A549 (cell line): ENCODE results near the gene RINL. TPM values are rescaled to one million over a fixed set of nuclear protein-coding genes. Genes with fewer than 3 reads are reported as not detected.
A peak's percentile ranks its signal among the peaks of the same experiment; 100 is the strongest.

ENCODE experiments used
- ATAC-seq, 2 experiments: fragments of 200-7000 bp in 1 of 2; fragments of >200 bp in 1 of 2; cut with Nextera tagmentation in 1 of 2; cut with Tn5 transposase in 1 of 2; 3 replicates each; pipeline versions ENCODE4 v1.8.0 to v1.9.1; 2018 to 2020; ENCODE audit warnings: mild to moderate bottlenecking in 1 of 2, moderate library complexity in 1 of 2
- CTCF ChIA-PET: fragments of 300-600 bp; sonication (Branson Sonifier 250); formaldehyde crosslinking; extraction: SDS; loops from one replicate; lab custom pipeline; 2021; ENCODE audit warnings: antibody characterized with exemption, inconsistent platforms; lab: Yijun Ruan, JAX
- POLR2A ChIA-PET: fragments of 350-600 bp; formaldehyde crosslinking; extraction: SDS; loops from one replicate; lab custom pipeline; 2021; ENCODE audit warnings: antibody characterized with exemption, inconsistent platforms; lab: Yijun Ruan, JAX
- DNase-seq, 2 experiments: peaks; one replicate each; pipeline versions ENCODE4 v3.0.0 to v3.0.0-alpha.2; 2011 to 2016; ENCODE audit warnings: low read depth in 1 of 2, low spot score in 1 of 2
- FAIRE-seq: peaks from 2 replicates; lab custom pipeline; 2011; peaks lifted over from hg19 to GRCh38; lab: Jason Lieb, UNC
- H3K27ac ChIP-seq, 2 experiments: fragments of >200 bp; sonication (Bioruptor Twin); formaldehyde crosslinking; 3 replicates each; pipeline ENCODE4 v1.5.1; 2016 to 2017
- H3K4me1 ChIP-seq: fragments of >200 bp; sonication (Bioruptor Twin); formaldehyde crosslinking; 3 replicates; pipeline ENCODE4 v1.6.1; 2016
- H3K4me2 ChIP-seq: fragments of >200 bp; sonication (Bioruptor Twin); formaldehyde crosslinking; 3 replicates; pipeline ENCODE4 v1.6.1; 2016
- H3K4me3 ChIP-seq: fragments of >200 bp; sonication (Bioruptor Twin); formaldehyde crosslinking; 3 replicates; pipeline ENCODE4 v1.5.1; 2016
- H3K9me3 ChIP-seq: fragments of >200 bp; sonication (Bioruptor Twin); formaldehyde crosslinking; 3 replicates; pipeline ENCODE4 v1.6.1; 2016
- CBX8 ChIP-seq: fragments of 200-600 bp; sonication (generic); IDR thresholded peaks from 2 replicates; pipeline ENCODE4 v1.6.1; 2016
- CEBPB ChIP-seq, 2 experiments: fragments of >200 bp in 1 of 2; sonication (Bioruptor Twin) in 1 of 2; formaldehyde crosslinking in 1 of 2; IDR thresholded peaks; 2 replicates each; pipeline ENCODE4 v1.6.1; 2012 to 2016
- CHD4 ChIP-seq: fragments of 200-600 bp; sonication (generic); IDR thresholded peaks from 2 replicates; pipeline ENCODE4 v1.6.1; 2016; ENCODE audit warnings: antibody characterized with exemption, mild to moderate bottlenecking, borderline replicate concordance
- EHF ChIP-seq: fragments of 250-450 bp; sonication (Bioruptor Pico); IDR thresholded peaks from 2 replicates; pipeline ENCODE4 v1.5.0; 2020; ENCODE audit warnings: mild to moderate bottlenecking
- EHMT2 ChIP-seq: fragments of 200-600 bp; sonication (generic); IDR thresholded peaks from 2 replicates; pipeline ENCODE4 v1.6.1; 2016; ENCODE audit warnings: antibody characterized with exemption, low read depth, mild to moderate bottlenecking, moderate library complexity
- EP300 ChIP-seq, 2 experiments: fragments of >200 bp; sonication (Bioruptor Twin); formaldehyde crosslinking; IDR thresholded peaks; 2 replicates in 1 of 2; 3 replicates in 1 of 2; pipeline ENCODE4 v1.6.1; 2016 to 2017
- FOSB ChIP-seq: fragments of 250-450 bp; sonication (Bioruptor Pico); IDR thresholded peaks from 2 replicates; pipeline ENCODE4 v1.5.0; 2020; ENCODE audit warnings: mild to moderate bottlenecking, moderate library complexity
- FOSL2 ChIP-seq, 2 experiments: fragments of 450-650 bp in 1 of 2; fragments of >200 bp in 1 of 2; sonication (Bioruptor Twin) in 1 of 2; formaldehyde crosslinking; IDR thresholded peaks; 2 replicates each; pipeline versions ENCODE4 v1.5.0 to v1.6.1; 2016 to 2020; ENCODE audit warnings: mild to moderate bottlenecking in 1 of 2, moderate library complexity in 1 of 2
- FOXS1 ChIP-seq: fragments of 250-450 bp; sonication (Bioruptor Pico); IDR thresholded peaks from 2 replicates; pipeline ENCODE4 v1.5.0; 2020; ENCODE audit warnings: mild to moderate bottlenecking, moderate library complexity
- GATA3 ChIP-seq: IDR thresholded peaks from 2 replicates; pipeline ENCODE4 v1.6.1; 2012; ENCODE audit warnings: borderline replicate concordance
- HEYL ChIP-seq: fragments of 250-450 bp; sonication (Bioruptor Pico); IDR thresholded peaks from 2 replicates; pipeline ENCODE4 v1.8.0; 2021; ENCODE audit warnings: mild to moderate bottlenecking, moderate library complexity
- HOXA7 ChIP-seq: fragments of 250-450 bp; sonication (Bioruptor Pico); IDR thresholded peaks from 2 replicates; pipeline ENCODE4 v1.5.0; 2020; ENCODE audit warnings: mild to moderate bottlenecking, moderate library complexity
- HOXB13 ChIP-seq: fragments of 250-450 bp; sonication (Bioruptor Pico); IDR thresholded peaks from 2 replicates; pipeline ENCODE4 v1.5.0; 2020; ENCODE audit warnings: low read depth, mild to moderate bottlenecking, moderate library complexity
- HOXB5 ChIP-seq: fragments of 250-450 bp; sonication (Bioruptor Pico); IDR thresholded peaks from 2 replicates; pipeline ENCODE4 v1.5.0; 2020; ENCODE audit warnings: mild to moderate bottlenecking, moderate library complexity
- JUN ChIP-seq, 2 experiments: fragments of >200 bp; sonication (Bioruptor Twin); formaldehyde crosslinking; IDR thresholded peaks; 2 replicates in 1 of 2; 3 replicates in 1 of 2; pipeline ENCODE4 v1.6.1; 2016 to 2017
- JUNB ChIP-seq: fragments of >200 bp; sonication (Bioruptor Twin); formaldehyde crosslinking; IDR thresholded peaks from 2 replicates; pipeline ENCODE4 v1.6.1; 2016
- KDM5A ChIP-seq: fragments of 200-600 bp; sonication (generic); IDR thresholded peaks from 2 replicates; pipeline ENCODE4 v1.6.1; 2016; ENCODE audit warnings: antibody characterized with exemption, mild to moderate bottlenecking
- MAFK ChIP-seq: fragments of 450-650 bp; IDR thresholded peaks from 2 replicates; pipeline ENCODE4 v1.6.1; 2014; ENCODE audit not compliant: partially characterized antibody
- MAZ ChIP-seq: fragments of 150-350 bp; IDR thresholded peaks from 2 replicates; pipeline ENCODE4 v1.6.1; 2014; ENCODE audit warnings: antibody characterized with exemption, low read depth, low read length, borderline replicate concordance
- PHF8 ChIP-seq: fragments of 200-600 bp; sonication (generic); IDR thresholded peaks from 2 replicates; pipeline ENCODE4 v1.6.1; 2016; ENCODE audit warnings: low read depth, mild to moderate bottlenecking, antibody characterized with exemption, moderate library complexity, borderline replicate concordance
- POLR2AphosphoS2 ChIP-seq: conservative IDR thresholded peaks from 2 replicates; pipeline ENCODE4 v1.6.1; 2012; ENCODE audit warnings: low read length, improper control_type of control experiment, inconsistent platforms
- RARB ChIP-seq: fragments of 250-450 bp; sonication (Bioruptor Pico); IDR thresholded peaks from 2 replicates; pipeline ENCODE4 v1.8.0; 2021; ENCODE audit warnings: mild to moderate bottlenecking, moderate library complexity
- SMC3 ChIP-seq: fragments of >200 bp; sonication (Bioruptor Twin); formaldehyde crosslinking; IDR thresholded peaks from 3 replicates; pipeline ENCODE4 v1.6.1; 2018; ENCODE audit warnings: inconsistent platforms
- SREBF2 ChIP-seq: fragments of 450-650 bp; IDR thresholded peaks from 2 replicates; pipeline ENCODE4 v1.6.1; 2014; ENCODE audit warnings: mild to moderate bottlenecking, moderate library complexity
- TFCP2L1 ChIP-seq: fragments of 250-450 bp; sonication (Bioruptor Pico); IDR thresholded peaks from 2 replicates; pipeline ENCODE4 v1.5.0; 2021; ENCODE audit warnings: mild to moderate bottlenecking
- TP53 ChIP-seq: fragments of 250-450 bp; sonication (Bioruptor Pico); IDR thresholded peaks from 2 replicates; pipeline ENCODE4 v1.5.0; 2021; ENCODE audit warnings: mild to moderate bottlenecking, moderate library complexity
- ZFP36 ChIP-seq: fragments of 450-650 bp; IDR thresholded peaks from 2 replicates; pipeline ENCODE4 v1.6.1; 2014; ENCODE audit warnings: borderline replicate concordance; ENCODE audit not compliant: partially characterized antibody
- WGBS: methylation state at CpG from one replicate; pipeline ENCODE4 v1.1.6; 2017; ENCODE audit errors: missing lambda C conversion rate; 5-methylcytosine and 5-hydroxymethylcytosine counted together
- polyA plus RNA-seq, 4 experiments: library from polyadenylated mRNA; depleted of rRNA in 3 of 4; stranded (reverse); fragments of >200 nt; fragmentation: RNase III in 1 of 4; extraction: RNeasy Plus Mini Kit Qiagen cat#74134 plus additional on column Dnase treatment in 1 of 4; gene quantifications; 2 replicates in 3 of 4; 3 replicates in 1 of 4; pipeline ENCODE4 v1.2.3, GENCODE V29; 2011 to 2017
- TF ChIP-seq, protein P1 (sequence below): fragments of >200 bp; sonication (Bioruptor Twin); formaldehyde crosslinking; IDR thresholded peaks from 3 replicates; pipeline ENCODE4 v1.6.1; 2016
- TF ChIP-seq, protein P2 (sequence below): IDR thresholded peaks from 2 replicates; pipeline ENCODE4 v1.6.1; 2012; ENCODE audit warnings: low read depth, borderline replicate concordance
- TF ChIP-seq, protein P3 (sequence below): fragments of 250-450 bp; sonication (Bioruptor Pico); IDR thresholded peaks from 2 replicates; pipeline ENCODE4 v1.5.0; 2021; ENCODE audit warnings: mild to moderate bottlenecking, moderate library complexity, borderline replicate concordance
- TF ChIP-seq, protein P4 (sequence below): IDR thresholded peaks from 2 replicates; pipeline ENCODE4 v1.6.1; 2012

Gene RINL
- polyA plus RNA-seq, 2 of the 4 experiments (the other 2 are of a cell fraction), result 2.9 to 6.3 TPM

DNA sequence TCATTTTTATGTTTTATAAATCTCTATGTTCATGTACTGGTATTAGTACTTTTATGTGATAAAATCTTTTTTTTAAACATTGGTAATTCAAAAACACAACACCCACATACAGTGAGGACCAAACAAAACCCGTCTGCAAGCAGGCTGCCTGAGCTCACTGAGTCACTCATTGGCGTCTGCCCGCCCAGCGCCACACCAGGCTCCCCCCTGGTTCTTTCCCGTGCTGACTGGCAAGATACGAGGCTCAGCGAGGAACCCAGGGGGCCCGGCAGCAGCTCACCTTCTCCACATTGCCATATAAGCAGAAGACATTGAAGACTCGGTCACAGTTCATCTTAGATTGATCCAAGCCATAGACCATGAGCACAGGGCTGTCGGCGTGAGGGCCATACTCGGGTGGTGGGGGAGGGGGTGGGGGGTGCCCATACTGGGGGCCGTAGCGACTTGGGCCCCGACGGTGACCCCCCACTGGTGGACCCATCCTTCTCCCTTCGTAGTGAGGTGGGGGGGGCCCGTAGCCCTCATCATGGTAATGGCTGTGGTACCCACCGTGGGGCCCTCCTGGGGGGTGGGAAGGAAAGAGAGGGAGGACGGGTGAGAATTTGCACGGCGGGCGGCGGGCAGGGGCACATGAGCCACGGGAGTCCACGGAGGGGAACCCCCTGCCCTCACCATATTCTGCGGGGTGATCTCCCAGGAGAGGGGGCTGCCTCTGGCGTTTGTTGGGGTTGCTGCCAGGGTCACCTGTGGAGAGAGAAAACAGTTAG is 38.1 kb downstream of the RINL start:
- Histone ChIP-seq H3K9me3 (no peaks in the 10 kb centered on the region), H3K27ac (peak overlapping the region in 1 of 2 experiments; percentile 76; a peak in 3 of 6 replicates), H3K4me2 (peak overlapping the region; percentile 40), H3K4me3 (no peak overlapping the region), H3K4me1 (peaks cover 98% of the 10 kb centered on the region)
- ATAC-seq (no peak), FAIRE-seq (no peak), DNase-seq (no peak)
- ChIA-PET POLR2A (interaction anchor here (0.6 to 6.5 kb wide), 4 partner anchors 8 to 91 kb away, joined by 3 to 62 read pairs (median 12); partner anchors contain the start of genes ECH1, HNRNPL, MRPS12 and SARS2), CTCF (interaction anchor here (0.9 to 3.4 kb wide), 8 partner anchors 8 to 205 kb away, joined by 3 to 21 read pairs (median 6); partner anchors contain the start of genes ECH1, MRPS12 and SARS2)
- WGBS, result 84% methylated on average over 20 of the region's 28 CpGs
- TF ChIP-seq, protein P1, sequence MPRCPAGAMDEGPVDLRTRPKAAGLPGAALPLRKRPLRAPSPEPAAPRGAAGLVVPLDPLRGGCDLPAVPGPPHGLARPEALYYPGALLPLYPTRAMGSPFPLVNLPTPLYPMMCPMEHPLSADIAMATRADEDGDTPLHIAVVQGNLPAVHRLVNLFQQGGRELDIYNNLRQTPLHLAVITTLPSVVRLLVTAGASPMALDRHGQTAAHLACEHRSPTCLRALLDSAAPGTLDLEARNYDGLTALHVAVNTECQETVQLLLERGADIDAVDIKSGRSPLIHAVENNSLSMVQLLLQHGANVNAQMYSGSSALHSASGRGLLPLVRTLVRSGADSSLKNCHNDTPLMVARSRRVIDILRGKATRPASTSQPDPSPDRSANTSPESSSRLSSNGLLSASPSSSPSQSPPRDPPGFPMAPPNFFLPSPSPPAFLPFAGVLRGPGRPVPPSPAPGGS, result 0 out of 3 replicates have a peak, but pooled peaks have one; percentile 18
- TF ChIP-seq MAZ (0 out of 2 replicates have a peak, but pooled peaks have one; percentile 7), MAFK (no peak), CHD4 (no peak), POLR2AphosphoS2 (0 out of 2 replicates have a peak, but pooled peaks have one; percentile 52), GATA3 (no peak), FOSL2 (IDR thresholded peaks at IDR 0.05) (no peak), FOSL2 (CRISPR knock-in tag; IDR thresholded peaks at IDR 0.05) (peak; percentile 8; the same call in 1 of the 2 replicates), EHMT2 (no peak)
- TF ChIP-seq, protein P2, sequence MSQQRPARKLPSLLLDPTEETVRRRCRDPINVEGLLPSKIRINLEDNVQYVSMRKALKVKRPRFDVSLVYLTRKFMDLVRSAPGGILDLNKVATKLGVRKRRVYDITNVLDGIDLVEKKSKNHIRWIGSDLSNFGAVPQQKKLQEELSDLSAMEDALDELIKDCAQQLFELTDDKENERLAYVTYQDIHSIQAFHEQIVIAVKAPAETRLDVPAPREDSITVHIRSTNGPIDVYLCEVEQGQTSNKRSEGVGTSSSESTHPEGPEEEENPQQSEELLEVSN, result no peak

DNA sequence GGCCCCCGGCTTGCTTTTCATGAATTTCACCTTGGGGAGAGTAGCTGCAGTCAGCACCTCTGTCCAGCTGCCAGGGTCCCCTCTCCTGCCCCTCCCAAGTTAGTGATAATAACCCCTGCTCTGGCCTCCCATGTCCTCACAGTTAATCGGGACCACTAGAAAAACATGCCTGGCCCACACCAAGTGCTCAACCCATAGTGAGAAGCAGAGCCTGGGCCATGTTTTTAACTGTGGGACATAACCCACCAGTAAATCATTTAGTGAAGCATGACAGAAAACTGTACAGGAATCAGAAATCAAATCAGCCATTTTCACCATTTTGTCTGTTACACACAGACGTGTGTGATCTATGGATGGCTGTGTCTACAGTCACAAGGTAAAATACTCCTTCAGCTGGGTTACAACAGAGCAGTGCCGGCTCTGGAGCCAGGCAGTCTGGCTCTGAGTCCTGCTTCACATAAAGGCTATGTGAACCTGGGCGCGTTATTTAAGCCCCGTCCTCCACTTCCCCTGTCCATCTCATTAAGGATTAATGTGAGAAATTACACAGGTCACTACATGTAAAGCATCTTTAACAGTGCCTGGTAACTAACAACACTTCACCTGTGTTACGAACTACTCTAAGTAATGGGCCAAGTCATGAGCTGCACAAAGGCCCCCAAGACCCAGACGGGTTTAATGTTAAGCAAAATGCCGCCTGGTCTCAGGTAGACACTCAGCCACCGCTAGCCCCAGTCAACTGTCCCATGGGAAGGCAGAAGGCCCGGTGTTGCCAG is 38.9 kb downstream of the RINL start:
- DNase-seq, result no peak
- ChIA-PET CTCF (interaction anchor here (1.4 to 3.4 kb wide), 10 partner anchors 8 to 295 kb away, joined by 3 to 21 read pairs (median 7); partner anchors contain the start of genes ECH1, MRPS12 and SARS2), POLR2A (interaction anchor here (0.7 to 6.5 kb wide), 7 partner anchors 8 to 191 kb away, joined by 3 to 62 read pairs (median 5); partner anchors contain the start of genes ACTN4, ECH1, HNRNPL and NFKBIB)
- ATAC-seq, result no peak
- H3K4me1 ChIP-seq, result peaks cover 96% of the 10 kb centered on the region
- no peaks in the 10 kb centered on the region for H3K9me3 ChIP-seq
- WGBS, result 93% methylated on average over 12 of the region's 12 CpGs
- peak; percentile 56 for FAIRE-seq
- H3K4me2 ChIP-seq, result peak overlapping the region; percentile 40
- no peak for TF ChIP-seq CEBPB (IDR thresholded peaks at IDR 0.05)
- no peak for TF ChIP-seq FOSL2 (IDR thresholded peaks at IDR 0.05)
- TF ChIP-seq FOSL2 (CRISPR knock-in tag; IDR thresholded peaks at IDR 0.05), result peak; percentile 7; the same call in 1 of the 2 replicates
- no peak for TF ChIP-seq HOXB13 (CRISPR knock-in tag)
- TF ChIP-seq POLR2AphosphoS2, result peak; percentile 1
- no peak for TF ChIP-seq ZFP36
- TF ChIP-seq, protein P3, sequence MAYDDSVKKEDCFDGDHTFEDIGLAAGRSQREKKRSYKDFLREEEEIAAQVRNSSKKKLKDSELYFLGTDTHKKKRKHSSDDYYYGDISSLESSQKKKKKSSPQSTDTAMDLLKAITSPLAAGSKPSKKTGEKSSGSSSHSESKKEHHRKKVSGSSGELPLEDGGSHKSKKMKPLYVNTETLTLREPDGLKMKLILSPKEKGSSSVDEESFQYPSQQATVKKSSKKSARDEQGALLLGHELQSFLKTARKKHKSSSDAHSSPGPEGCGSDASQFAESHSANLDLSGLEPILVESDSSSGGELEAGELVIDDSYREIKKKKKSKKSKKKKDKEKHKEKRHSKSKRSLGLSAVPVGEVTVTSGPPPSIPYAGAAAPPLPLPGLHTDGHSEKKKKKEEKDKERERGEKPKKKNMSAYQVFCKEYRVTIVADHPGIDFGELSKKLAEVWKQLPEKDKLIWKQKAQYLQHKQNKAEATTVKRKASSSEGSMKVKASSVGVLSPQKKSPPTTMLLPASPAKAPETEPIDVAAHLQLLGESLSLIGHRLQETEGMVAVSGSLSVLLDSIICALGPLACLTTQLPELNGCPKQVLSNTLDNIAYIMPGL (CRISPR knock-in tag), result no peak
- 0 out of 2 replicates have a peak, but pooled peaks have one; percentile 25 for TF ChIP-seq TP53
- no peak for TF ChIP-seq GATA3
- 0 out of 2 replicates have a peak, but pooled peaks have one; percentile 47 for TF ChIP-seq EHF (CRISPR knock-in tag)
- peak; percentile 42; the same call in 1 of the 2 replicates for TF ChIP-seq RARB (CRISPR knock-in tag)
- no peak for TF ChIP-seq PHF8
- TF ChIP-seq EP300 (IDR thresholded peaks at IDR 0.05), result no peak
- no peak for TF ChIP-seq SREBF2
- peak in 1 of 2 experiments; percentile 42; a peak in 1 of 5 replicates for TF ChIP-seq JUN (IDR thresholded peaks at IDR 0.05)
- TF ChIP-seq CBX8, result no peak
- peak; percentile 89 for TF ChIP-seq HOXA7 (CRISPR knock-in tag)
- TF ChIP-seq KDM5A, result no peak
- TF ChIP-seq MAZ, result peak; percentile 47; the same call in 1 of the 2 replicates
- no peak for TF ChIP-seq HOXB5 (CRISPR knock-in tag)
- TF ChIP-seq SMC3, result no peak
- peak; percentile 89 for TF ChIP-seq TFCP2L1 (CRISPR knock-in tag)
- peak; percentile 90 for TF ChIP-seq FOSB (CRISPR knock-in tag)
- no peak for TF ChIP-seq HEYL
- TF ChIP-seq FOXS1 (CRISPR knock-in tag), result no peak
- no peak for TF ChIP-seq JUNB
- TF ChIP-seq, protein P4, sequence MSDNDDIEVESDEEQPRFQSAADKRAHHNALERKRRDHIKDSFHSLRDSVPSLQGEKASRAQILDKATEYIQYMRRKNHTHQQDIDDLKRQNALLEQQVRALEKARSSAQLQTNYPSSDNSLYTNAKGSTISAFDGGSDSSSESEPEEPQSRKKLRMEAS, result 0 out of 2 replicates have a peak, but pooled peaks have one; percentile 17
- H3K27ac ChIP-seq, result peak overlapping the region; percentile 36 to 76; a peak in 3 of 6 replicates
- no peak overlapping the region for H3K4me3 ChIP-seq
